SK-N-SH (cell line): ENCODE measurements around the gene MAPRE3. TPM values are rescaled to one million over a fixed set of nuclear protein-coding genes. Genes with fewer than 3 reads are reported as not detected.

Source experiments
- CTCF ChIA-PET: fragments of 300-600, 350-600 bp; formaldehyde crosslinking; extraction: SDS; loops from one replicate; lab custom pipeline; 2021; lab: Yijun Ruan, JAX
- POLR2A ChIA-PET: fragments of 350-600 bp; sonication (Branson Sonifier 250); formaldehyde crosslinking; extraction: SDS; loops from one replicate; lab custom pipeline; 2020; ENCODE audit warnings: antibody characterized with exemption, inconsistent platforms; lab: Yijun Ruan, JAX
- DNase-seq: peaks from one replicate; pipeline ENCODE4 v3.0.0; 2012
- H2AFZ ChIP-seq: fragments of 200-600 bp; sonication (generic); 2 replicates; pipeline ENCODE4 v1.8.1; 2016; ENCODE audit warnings: antibody characterized with exemption, mild to moderate bottlenecking, low read depth
- H3F3A ChIP-seq: fragments of 200-600 bp; sonication (generic); replicated peaks from 2 replicates; pipeline ENCODE3; 2016; ENCODE audit warnings: antibody characterized with exemption, mild to moderate bottlenecking; ENCODE audit not compliant: insufficient read depth
- H3K27ac ChIP-seq, 2 experiments: fragments of 200-500 bp in 1 of 2; fragments of 200-600 bp in 1 of 2; sonication (Bioruptor generic) in 1 of 2; sonication (generic), shearing (Covaris generic) in 1 of 2; 2 replicates each; pipeline versions ENCODE4 v1.5.1 to v1.6.1; 2014 to 2016; ENCODE audit warnings: low read depth in 2 of 2, inconsistent platforms in 1 of 2, low read length in 1 of 2, mild to moderate bottlenecking in 1 of 2, mixed read lengths in 1 of 2
- H3K27me3 ChIP-seq: fragments of 200-600 bp; sonication (generic), shearing (Covaris generic); 2 replicates; pipeline ENCODE4 v1.6.1; 2016; ENCODE audit warnings: mixed run types; ENCODE audit not compliant: insufficient read depth
- H3K36me3 ChIP-seq, 2 experiments: fragments of 200-500 bp in 1 of 2; fragments of 200-600 bp in 1 of 2; sonication (Bioruptor generic) in 1 of 2; sonication (generic) in 1 of 2; replicated peaks in 1 of 2; 2 replicates each; pipeline versions ENCODE3 to v1.5.1; 2014 to 2016; ENCODE audit warnings: low read length in 1 of 2, mild to moderate bottlenecking in 1 of 2; ENCODE audit not compliant: insufficient read depth in 2 of 2, control insufficient read depth in 1 of 2
- H3K4me1 ChIP-seq, 2 experiments: fragments of 200-500 bp in 1 of 2; fragments of 200-600 bp in 1 of 2; sonication (Bioruptor generic) in 1 of 2; sonication (generic), shearing (Covaris generic) in 1 of 2; 2 replicates each; pipeline versions ENCODE4 v1.5.1 to v1.6.1; 2014 to 2016; ENCODE audit warnings: low read depth in 1 of 2, low read length in 1 of 2, mixed run types in 1 of 2; ENCODE audit not compliant: insufficient read depth in 2 of 2, control insufficient read depth in 1 of 2
- H3K4me2 ChIP-seq: fragments of 200-600 bp; sonication (generic), shearing (Covaris generic); 2 replicates; pipeline ENCODE4 v1.6.1; 2017; ENCODE audit warnings: mixed run types
- H3K4me3 ChIP-seq, 2 experiments: fragments of 200-500 bp in 1 of 2; fragments of 200-600 bp in 1 of 2; sonication (Bioruptor generic) in 1 of 2; sonication (generic), shearing (Covaris generic) in 1 of 2; 2 replicates each; pipeline versions ENCODE4 v1.5.1 to v1.8.1; 2014 to 2016; ENCODE audit warnings: low read depth in 2 of 2, inconsistent platforms in 1 of 2, low read length in 1 of 2, mild to moderate bottlenecking in 1 of 2, mixed read lengths in 1 of 2, moderate library complexity in 1 of 2
- H3K79me2 ChIP-seq: fragments of 200-600 bp; sonication (generic); 2 replicates; pipeline ENCODE4 v1.8.1; 2017; ENCODE audit warnings: mild to moderate bottlenecking; ENCODE audit not compliant: insufficient read depth
- H3K9ac ChIP-seq: fragments of 200-600 bp; sonication (generic); 2 replicates; pipeline ENCODE4 v1.6.1; 2017; ENCODE audit warnings: mixed run types
- H3K9me2 ChIP-seq: fragments of 200-600 bp; sonication (generic); 2 replicates; pipeline ENCODE4 v1.6.1; 2017; ENCODE audit warnings: mixed run types
- H3K9me3 ChIP-seq: fragments of 200-600 bp; sonication (generic); 2 replicates; pipeline ENCODE4 v1.6.1; 2017; ENCODE audit warnings: mixed run types, mild to moderate bottlenecking, moderate library complexity
- H4K20me1 ChIP-seq: fragments of 200-600 bp; sonication (generic); 2 replicates; pipeline ENCODE4 v1.6.1; 2017; ENCODE audit warnings: mild to moderate bottlenecking, mixed run types; ENCODE audit not compliant: insufficient read depth
- CHD2 ChIP-seq: fragments of 150-350 bp; IDR thresholded peaks from 2 replicates; pipeline ENCODE4 v1.6.1; 2018; ENCODE audit warnings: low read length; ENCODE audit not compliant: partially characterized antibody
- ELF1 ChIP-seq: IDR thresholded peaks from 2 replicates; pipeline ENCODE4 v1.4.0; 2012
- EP300 ChIP-seq, 2 experiments: IDR thresholded peaks; 2 replicates each; pipeline versions ENCODE4 v1.4.0 to v1.6.1; 2012; ENCODE audit warnings: borderline replicate concordance in 1 of 2, low read depth in 1 of 2, low read length in 1 of 2
- FOXJ3 ChIP-seq: sonication (generic); formaldehyde crosslinking; IDR thresholded peaks from 2 replicates; pipeline ENCODE4 v1.5.1; 2020; ENCODE audit warnings: mild to moderate bottlenecking, missing genetic modification reagents
- GATA2 ChIP-seq: sonication (generic); formaldehyde crosslinking; IDR thresholded peaks from 2 replicates; pipeline ENCODE4 v1.5.0; 2020; ENCODE audit warnings: mild to moderate bottlenecking, missing genetic modification reagents
- JUND ChIP-seq: IDR thresholded peaks from 2 replicates; pipeline ENCODE4 v1.4.0; 2012
- NFIC ChIP-seq: IDR thresholded peaks from 2 replicates; pipeline ENCODE4 v1.4.0; 2012; ENCODE audit warnings: borderline replicate concordance
- POLR2AphosphoS5 ChIP-seq: IDR thresholded peaks from 2 replicates; pipeline ENCODE4 v1.6.1; 2012; ENCODE audit warnings: low read depth, low read length
- RCOR1 ChIP-seq: fragments of 150-350 bp; IDR thresholded peaks from 2 replicates; pipeline ENCODE4 v1.6.1; 2017; ENCODE audit warnings: antibody characterized with exemption, low read length
- RXRA ChIP-seq: IDR thresholded peaks from 2 replicates; pipeline ENCODE4 v1.4.0; 2012; ENCODE audit warnings: low read depth, mild to moderate bottlenecking, borderline replicate concordance
- SIN3A ChIP-seq: IDR thresholded peaks from 2 replicates; pipeline ENCODE4 v1.6.1; 2012; ENCODE audit warnings: low read depth, mild to moderate bottlenecking, low read length, moderate library complexity, borderline replicate concordance
- WGBS: methylation state at CpG from one replicate; pipeline ENCODE4 v1.1.6; 2017; ENCODE audit warnings: low lambda C conversion rate; 5-methylcytosine and 5-hydroxymethylcytosine counted together
- polyA plus RNA-seq, 3 experiments: library from polyadenylated mRNA; depleted of rRNA; stranded (reverse); fragments of >200 nt; gene quantifications; 2 replicates each; pipeline ENCODE4 v1.2.3, GENCODE V29; 2012
- TF ChIP-seq, protein P1 (sequence below): IDR thresholded peaks from 2 replicates; pipeline ENCODE4 v1.6.1; 2012; ENCODE audit warnings: mild to moderate bottlenecking, low read depth, low read length, moderate library complexity
- TF ChIP-seq, protein P2 (sequence below): fragments of 150-350 bp; IDR thresholded peaks from 2 replicates; pipeline ENCODE4 v1.6.1; 2016; ENCODE audit warnings: mild to moderate bottlenecking, low read depth, low read length
- TF ChIP-seq, protein P3 (sequence below): IDR thresholded peaks from 2 replicates; pipeline ENCODE4 v1.4.0; 2012; ENCODE audit warnings: low read depth, borderline replicate concordance
- TF ChIP-seq, protein P4 (sequence below): IDR thresholded peaks from 2 replicates; pipeline ENCODE4; 2012
- TF ChIP-seq, protein P5 (sequence below): IDR thresholded peaks from 2 replicates; pipeline ENCODE4 v1.4.0; 2012; ENCODE audit warnings: low read depth, borderline replicate concordance

Gene MAPRE3
- polyA plus RNA-seq, 1 of the 3 experiments (the other 2 are of a cell fraction): 24.4 TPM

DNA sequence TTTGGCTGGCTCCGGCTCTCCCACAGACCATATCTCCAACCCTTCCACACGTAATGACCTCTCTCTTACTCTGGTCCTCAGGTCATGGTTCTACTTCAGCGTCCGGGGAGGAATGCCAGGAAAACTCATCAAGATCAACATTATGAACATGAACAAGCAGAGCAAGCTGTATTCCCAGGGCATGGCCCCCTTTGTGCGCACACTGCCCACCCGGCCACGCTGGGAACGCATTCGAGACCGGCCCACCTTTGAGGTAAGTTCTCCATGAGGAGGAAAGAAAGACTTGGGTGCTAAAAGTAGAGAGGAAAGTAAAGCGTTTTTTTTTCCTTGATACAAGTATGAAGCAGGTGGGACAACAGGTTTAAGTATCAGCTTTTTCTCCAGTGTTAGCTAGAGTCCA is 82.9 kb downstream of the MAPRE3 start:
- Histone ChIP-seq H4K20me1 (no peaks in the 10 kb centered on the region), H3K4me3 (no peak overlapping the region), H3K4me2 (no peak overlapping the region), H3K9me2 (no peaks in the 10 kb centered on the region), H3K27me3 (no peaks in the 10 kb centered on the region), H3K79me2 (no peaks in the 10 kb centered on the region), H3K36me3 (peaks cover 13 to 46% of the 10 kb centered on the region in 2 experiments), H3F3A (peaks cover 32% of the 10 kb centered on the region), H3K27ac (no peak overlapping the region), H2AFZ (no peak overlapping the region), H3K9ac (no peak overlapping the region), H3K9me3 (no peaks in the 10 kb centered on the region), H3K4me1 (peaks cover 10 to 15% of the 10 kb centered on the region in 2 experiments; a peak in 2 of 4 replicates)
- WGBS: 87% methylated on average over 11 of the region's 11 CpGs
- no peak for TF ChIP-seq POLR2AphosphoS5
- TF ChIP-seq GATA2: no peak
- TF ChIP-seq RXRA: no peak
- TF ChIP-seq, protein P1, sequence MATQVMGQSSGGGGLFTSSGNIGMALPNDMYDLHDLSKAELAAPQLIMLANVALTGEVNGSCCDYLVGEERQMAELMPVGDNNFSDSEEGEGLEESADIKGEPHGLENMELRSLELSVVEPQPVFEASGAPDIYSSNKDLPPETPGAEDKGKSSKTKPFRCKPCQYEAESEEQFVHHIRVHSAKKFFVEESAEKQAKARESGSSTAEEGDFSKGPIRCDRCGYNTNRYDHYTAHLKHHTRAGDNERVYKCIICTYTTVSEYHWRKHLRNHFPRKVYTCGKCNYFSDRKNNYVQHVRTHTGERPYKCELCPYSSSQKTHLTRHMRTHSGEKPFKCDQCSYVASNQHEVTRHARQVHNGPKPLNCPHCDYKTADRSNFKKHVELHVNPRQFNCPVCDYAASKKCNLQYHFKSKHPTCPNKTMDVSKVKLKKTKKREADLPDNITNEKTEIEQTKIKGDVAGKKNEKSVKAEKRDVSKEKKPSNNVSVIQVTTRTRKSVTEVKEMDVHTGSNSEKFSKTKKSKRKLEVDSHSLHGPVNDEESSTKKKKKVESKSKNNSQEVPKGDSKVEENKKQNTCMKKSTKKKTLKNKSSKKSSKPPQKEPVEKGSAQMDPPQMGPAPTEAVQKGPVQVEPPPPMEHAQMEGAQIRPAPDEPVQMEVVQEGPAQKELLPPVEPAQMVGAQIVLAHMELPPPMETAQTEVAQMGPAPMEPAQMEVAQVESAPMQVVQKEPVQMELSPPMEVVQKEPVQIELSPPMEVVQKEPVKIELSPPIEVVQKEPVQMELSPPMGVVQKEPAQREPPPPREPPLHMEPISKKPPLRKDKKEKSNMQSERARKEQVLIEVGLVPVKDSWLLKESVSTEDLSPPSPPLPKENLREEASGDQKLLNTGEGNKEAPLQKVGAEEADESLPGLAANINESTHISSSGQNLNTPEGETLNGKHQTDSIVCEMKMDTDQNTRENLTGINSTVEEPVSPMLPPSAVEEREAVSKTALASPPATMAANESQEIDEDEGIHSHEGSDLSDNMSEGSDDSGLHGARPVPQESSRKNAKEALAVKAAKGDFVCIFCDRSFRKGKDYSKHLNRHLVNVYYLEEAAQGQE: no peak
- no peak for TF ChIP-seq ELF1
- TF ChIP-seq, protein P2, sequence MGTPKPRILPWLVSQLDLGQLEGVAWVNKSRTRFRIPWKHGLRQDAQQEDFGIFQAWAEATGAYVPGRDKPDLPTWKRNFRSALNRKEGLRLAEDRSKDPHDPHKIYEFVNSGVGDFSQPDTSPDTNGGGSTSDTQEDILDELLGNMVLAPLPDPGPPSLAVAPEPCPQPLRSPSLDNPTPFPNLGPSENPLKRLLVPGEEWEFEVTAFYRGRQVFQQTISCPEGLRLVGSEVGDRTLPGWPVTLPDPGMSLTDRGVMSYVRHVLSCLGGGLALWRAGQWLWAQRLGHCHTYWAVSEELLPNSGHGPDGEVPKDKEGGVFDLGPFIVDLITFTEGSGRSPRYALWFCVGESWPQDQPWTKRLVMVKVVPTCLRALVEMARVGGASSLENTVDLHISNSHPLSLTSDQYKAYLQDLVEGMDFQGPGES: no peak
- TF ChIP-seq JUND: no peak
- TF ChIP-seq, protein P3, sequence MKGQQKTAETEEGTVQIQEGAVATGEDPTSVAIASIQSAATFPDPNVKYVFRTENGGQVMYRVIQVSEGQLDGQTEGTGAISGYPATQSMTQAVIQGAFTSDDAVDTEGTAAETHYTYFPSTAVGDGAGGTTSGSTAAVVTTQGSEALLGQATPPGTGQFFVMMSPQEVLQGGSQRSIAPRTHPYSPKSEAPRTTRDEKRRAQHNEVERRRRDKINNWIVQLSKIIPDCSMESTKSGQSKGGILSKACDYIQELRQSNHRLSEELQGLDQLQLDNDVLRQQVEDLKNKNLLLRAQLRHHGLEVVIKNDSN: no peak
- no peak for TF ChIP-seq EP300 (IDR thresholded peaks at IDR 0.05; ENCODE audit: borderline replicate concordance in 1 of 2, low read depth in 1 of 2, low read length in 1 of 2)
- no peak for TF ChIP-seq CHD2
- no peak for TF ChIP-seq FOXJ3
- TF ChIP-seq, protein P4, sequence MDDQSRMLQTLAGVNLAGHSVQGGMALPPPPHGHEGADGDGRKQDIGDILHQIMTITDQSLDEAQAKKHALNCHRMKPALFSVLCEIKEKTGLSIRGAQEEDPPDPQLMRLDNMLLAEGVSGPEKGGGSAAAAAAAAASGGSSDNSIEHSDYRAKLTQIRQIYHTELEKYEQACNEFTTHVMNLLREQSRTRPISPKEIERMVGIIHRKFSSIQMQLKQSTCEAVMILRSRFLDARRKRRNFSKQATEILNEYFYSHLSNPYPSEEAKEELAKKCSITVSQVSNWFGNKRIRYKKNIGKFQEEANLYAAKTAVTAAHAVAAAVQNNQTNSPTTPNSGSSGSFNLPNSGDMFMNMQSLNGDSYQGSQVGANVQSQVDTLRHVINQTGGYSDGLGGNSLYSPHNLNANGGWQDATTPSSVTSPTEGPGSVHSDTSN: no peak
- TF ChIP-seq SIN3A: no peak
- TF ChIP-seq RCOR1: no peak
- TF ChIP-seq NFIC: no peak
- TF ChIP-seq, protein P5, sequence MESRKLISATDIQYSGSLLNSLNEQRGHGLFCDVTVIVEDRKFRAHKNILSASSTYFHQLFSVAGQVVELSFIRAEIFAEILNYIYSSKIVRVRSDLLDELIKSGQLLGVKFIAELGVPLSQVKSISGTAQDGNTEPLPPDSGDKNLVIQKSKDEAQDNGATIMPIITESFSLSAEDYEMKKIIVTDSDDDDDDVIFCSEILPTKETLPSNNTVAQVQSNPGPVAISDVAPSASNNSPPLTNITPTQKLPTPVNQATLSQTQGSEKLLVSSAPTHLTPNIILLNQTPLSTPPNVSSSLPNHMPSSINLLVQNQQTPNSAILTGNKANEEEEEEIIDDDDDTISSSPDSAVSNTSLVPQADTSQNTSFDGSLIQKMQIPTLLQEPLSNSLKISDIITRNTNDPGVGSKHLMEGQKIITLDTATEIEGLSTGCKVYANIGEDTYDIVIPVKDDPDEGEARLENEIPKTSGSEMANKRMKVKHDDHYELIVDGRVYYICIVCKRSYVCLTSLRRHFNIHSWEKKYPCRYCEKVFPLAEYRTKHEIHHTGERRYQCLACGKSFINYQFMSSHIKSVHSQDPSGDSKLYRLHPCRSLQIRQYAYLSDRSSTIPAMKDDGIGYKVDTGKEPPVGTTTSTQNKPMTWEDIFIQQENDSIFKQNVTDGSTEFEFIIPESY: no peak
- DNase-seq: no peak
- CTCF ChIA-PET: interaction anchor here (1.3 to 13.5 kb wide), 6 partner anchors 7 to 250 kb away, joined by 5 to 216 read pairs (median 36); partner anchors contain the start of genes EMILIN1, KHK and OST4
- POLR2A ChIA-PET: interaction anchor here (3.3 to 4.8 kb wide), 3 partner anchors 7 to 20 kb away, joined by 12 to 80 read pairs (median 26); partner anchors contain the start of gene OST4
